ENCODE results near the gene DGKG. TPM values are rescaled to one million over a fixed set of nuclear protein-coding genes. Genes with fewer than 3 reads are reported as not detected.
A peak's percentile ranks its signal among the peaks of the same experiment; 100 is the strongest.

Gene DGKG
- total and polyA plus RNA-seq, 9 of the 15 experiments (the other 6 are each of a cell fraction or from before 2014, with no cell fraction given), result 0.01 to 0.36 (median 0.15) TPM

- TF ChIP-seq CUX1 (CRISPR knock-in tag; IDR thresholded peaks at IDR 0.05) (no peak), REST (IDR thresholded peaks at IDR 0.05; ENCODE audit: borderline replicate concordance) (peak; percentile 98), REST (CRISPR knock-in tag; IDR thresholded peaks at IDR 0.05; ENCODE audit: low read depth) (peak; percentile 92), EHMT2 (IDR thresholded peaks at IDR 0.05) (peak; percentile 96), NFE2 (IDR thresholded peaks at IDR 0.05; ENCODE audit: low read depth) (peak; percentile 52)
Measured at GRCh38 chr3:186307594-186308221, 54.3 kb downstream of the DGKG start (continued).
